HUES6 (cell line): Measurements from ENCODE around the gene TBL2.
"Not testable (repeated sequence)": the region's sequence is repeated elsewhere in the genome, so short reads cannot be mapped to it uniquely, and the experiment has no call there.

Source experiments
- H3K27ac ChIP-seq: 2 replicates; pipeline ENCODE4 v1.7.0; 2013; ENCODE audit warnings: low read depth, mild to moderate bottlenecking, low read length, inconsistent platforms
- H3K27me3 ChIP-seq: 2 replicates; pipeline ENCODE4 v1.6.1; 2013; ENCODE audit warnings: low read length; ENCODE audit not compliant: control insufficient read depth, insufficient read depth
- H3K36me3 ChIP-seq: 2 replicates; pipeline ENCODE4 v1.6.1; 2013; ENCODE audit warnings: low read length; ENCODE audit not compliant: control insufficient read depth, insufficient read depth
- H3K4me1 ChIP-seq: 2 replicates; pipeline ENCODE4 v1.6.1; 2013; ENCODE audit warnings: low read length; ENCODE audit not compliant: control insufficient read depth, insufficient read depth
- H3K4me3 ChIP-seq: 2 replicates; pipeline ENCODE4 v1.5.1; 2013; ENCODE audit warnings: low read depth, low read length
- H3K9ac ChIP-seq: one replicate; pipeline ENCODE4 v1.6.1; 2013; ENCODE audit warnings: mild to moderate bottlenecking, low read length
- H3K9me3 ChIP-seq: 2 replicates; pipeline ENCODE4 v1.6.1; 2013; ENCODE audit warnings: low read depth, low read length; ENCODE audit not compliant: control insufficient read depth, insufficient read depth

TBL2 gene

GRCh38 chr7:73585196-73585595 is 6.8 kb upstream of the TBL2 start:
- Histone ChIP-seq H3K27me3 (peaks cover 55% of the 10 kb centered on the region), H3K9me3 (no peaks in the 10 kb centered on the region), H3K9ac (no peak overlapping the region), H3K27ac (no peak overlapping the region), H3K36me3 (no peaks in the 10 kb centered on the region), H3K4me1 (no peaks in the 10 kb centered on the region; the same call in 1 of the 2 replicates), H3K4me3 (no peak overlapping the region)

GRCh38 chr7:73582664-73583202 is 4.4 kb upstream of the TBL2 start:
- H3K9ac ChIP-seq = no peak overlapping the region

DNA sequence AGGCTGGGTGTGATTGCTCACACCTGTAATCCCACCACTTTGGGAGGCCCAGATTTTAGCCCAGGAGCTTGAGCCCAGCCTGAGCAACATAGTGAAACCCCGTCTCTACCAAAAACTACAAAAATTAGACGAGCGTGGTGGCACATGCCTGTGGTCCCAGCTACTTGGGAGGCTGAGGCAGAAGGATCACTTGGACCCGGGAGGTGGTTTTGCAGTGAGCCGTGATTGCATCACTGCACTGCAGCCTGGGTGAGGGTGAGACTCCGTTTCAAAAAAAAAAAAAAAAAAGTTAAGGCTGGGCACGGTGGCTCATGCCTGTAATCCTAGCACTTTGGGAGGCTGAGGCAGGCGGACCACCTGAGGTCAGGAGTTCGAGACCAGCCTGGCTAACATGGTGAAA is 2.6 kb upstream of the TBL2 start:
- not testable (repeated sequence) for H3K36me3 ChIP-seq, H3K9me3 ChIP-seq, H3K9ac ChIP-seq, H3K4me1 ChIP-seq, H3K27ac ChIP-seq, H3K4me3 ChIP-seq
- peaks cover 59% of the 10 kb centered on the region for H3K27me3 ChIP-seq

More at GRCh38 chr7:73582664-73583202, 4.4 kb upstream of the TBL2 start:
- Histone ChIP-seq H3K4me3 (no peak overlapping the region), H3K4me1 (peaks cover under 1% of the 10 kb centered on the region; the same call in 1 of the 2 replicates), H3K27me3 (peaks cover 65% of the 10 kb centered on the region), H3K9me3 (no peaks in the 10 kb centered on the region), H3K36me3 (no peaks in the 10 kb centered on the region), H3K27ac (no peak overlapping the region)

DNA sequence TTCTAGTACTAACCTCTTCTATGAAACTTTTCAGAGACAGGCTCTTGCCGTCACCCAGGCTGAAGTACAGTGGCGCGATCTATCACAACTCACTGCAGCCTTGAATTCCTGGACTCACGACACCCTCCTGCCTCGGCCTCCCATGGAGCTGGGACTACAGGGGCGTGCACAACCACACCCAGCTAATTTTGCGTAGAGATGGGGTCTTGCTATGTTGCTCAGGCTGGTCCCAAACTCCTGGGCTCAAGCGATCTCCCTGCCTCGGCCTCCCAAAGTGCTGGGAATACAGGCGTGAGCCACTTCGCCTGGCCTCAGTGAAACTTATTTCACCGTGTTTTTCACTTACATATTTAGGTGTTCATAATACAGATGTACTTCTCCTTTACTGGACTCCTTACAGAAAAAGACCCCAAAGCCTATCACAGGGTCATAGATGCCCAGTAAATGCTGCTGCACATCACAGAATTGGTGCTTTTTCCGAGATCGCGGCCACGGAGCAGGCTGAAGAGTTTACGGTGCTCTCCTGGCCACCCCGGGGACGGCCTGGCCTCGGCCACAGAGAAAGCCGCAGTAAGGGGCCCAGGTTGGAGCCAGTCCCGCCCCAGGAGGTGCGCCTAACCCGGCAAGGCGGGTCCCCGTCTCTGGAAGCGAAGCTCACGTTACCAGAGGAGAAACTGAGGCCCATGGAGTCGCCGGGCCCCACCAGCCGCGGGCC is 595 bp downstream of the TBL2 start:
- Histone ChIP-seq H3K4me3 (peak overlapping the region; percentile 73), H3K9me3 (no peaks in the 10 kb centered on the region), H3K27ac (peak overlapping the region; percentile 67; the same call in 1 of the 2 replicates), H3K36me3 (peaks cover 21% of the 10 kb centered on the region), H3K27me3 (peaks cover 36% of the 10 kb centered on the region), H3K4me1 (peaks cover 3% of the 10 kb centered on the region; the same call in 1 of the 2 replicates), H3K9ac (peak overlapping the region; percentile 83)

DNA sequence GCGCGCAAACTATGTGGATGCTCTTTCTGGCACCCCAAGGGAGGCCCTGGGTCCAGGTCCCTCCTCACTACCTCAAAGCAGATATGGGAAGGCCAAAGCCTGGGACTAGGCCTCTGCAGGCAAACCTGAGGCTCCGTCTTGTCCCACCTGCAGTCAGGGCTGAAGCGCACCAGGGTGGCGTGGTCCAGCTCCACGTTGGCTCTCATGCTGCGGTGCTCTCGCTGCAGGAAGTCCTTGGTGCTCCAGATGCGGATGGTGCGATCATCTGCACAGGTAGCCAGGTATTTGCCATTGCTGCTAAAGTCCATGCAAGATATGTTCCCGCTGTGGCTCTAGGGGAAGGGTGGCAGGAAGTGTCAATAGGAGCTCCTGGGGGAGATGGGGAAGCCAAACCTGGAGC is 4.6 kb downstream of the TBL2 start:
- Histone ChIP-seq H3K4me3 (no peak overlapping the region), H3K27ac (no peak overlapping the region), H3K9me3 (no peaks in the 10 kb centered on the region), H3K36me3 (peaks cover 55% of the 10 kb centered on the region), H3K4me1 (0 out of 2 replicates have a peak, but pooled peaks cover 3% of the 10 kb centered on the region), H3K9ac (no peak overlapping the region), H3K27me3 (peaks cover 6% of the 10 kb centered on the region; the same call in 1 of the 2 replicates)

- H3K36me3 ChIP-seq = peaks cover 55% of the 10 kb centered on the region
- no peak overlapping the region for H3K27ac ChIP-seq
- H3K4me3 ChIP-seq = no peak overlapping the region
- H3K9me3 ChIP-seq = no peaks in the 10 kb centered on the region
- H3K27me3 ChIP-seq = peaks cover 6% of the 10 kb centered on the region; the same call in 1 of the 2 replicates
- no peak overlapping the region for H3K9ac ChIP-seq
- 0 out of 2 replicates have a peak, but pooled peaks cover 3% of the 10 kb centered on the region for H3K4me1 ChIP-seq
Observed at GRCh38 chr7:73573276-73573675, 5.1 kb downstream of the TBL2 start.

GRCh38 chr7:73572767-73573186 is 5.6 kb downstream of the TBL2 start:
- Histone ChIP-seq H3K4me1 (0 out of 2 replicates have a peak, but pooled peaks cover 3% of the 10 kb centered on the region), H3K9me3 (no peaks in the 10 kb centered on the region), H3K27me3 (peaks cover 4% of the 10 kb centered on the region; the same call in 1 of the 2 replicates), H3K36me3 (peaks cover 55% of the 10 kb centered on the region), H3K4me3 (no peak overlapping the region), H3K27ac (no peak overlapping the region), H3K9ac (no peak overlapping the region)

GRCh38 chr7:73570977-73571376 is 7.4 kb downstream of the TBL2 start:
- Histone ChIP-seq H3K27me3 (no peaks in the 10 kb centered on the region), H3K27ac (no peak overlapping the region), H3K36me3 (peaks cover 55% of the 10 kb centered on the region), H3K4me1 (no peaks in the 10 kb centered on the region), H3K9me3 (no peaks in the 10 kb centered on the region), H3K4me3 (no peak overlapping the region), H3K9ac (no peak overlapping the region)

DNA sequence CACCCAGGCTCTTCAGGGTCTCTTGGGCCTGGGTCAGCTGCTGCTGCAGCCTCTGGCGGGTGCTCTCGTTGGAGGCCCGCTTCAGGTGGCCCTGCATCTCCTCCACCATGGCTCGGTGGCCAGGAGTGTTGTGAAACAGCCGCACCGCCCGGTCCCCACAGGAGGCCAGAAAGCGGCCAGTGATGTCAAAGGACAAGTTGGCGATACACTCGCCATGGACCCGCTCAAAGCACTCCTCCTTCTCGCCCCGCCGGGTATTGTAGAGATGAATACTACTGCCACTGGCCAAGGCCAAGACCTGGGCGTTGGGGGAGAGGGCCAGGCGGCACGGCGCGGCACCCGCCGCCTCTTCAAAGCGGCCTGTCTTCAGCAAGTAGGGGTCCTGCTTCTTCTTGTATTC is 7.9 kb downstream of the TBL2 start:
- H3K27me3 ChIP-seq = no peaks in the 10 kb centered on the region
- peaks cover 55% of the 10 kb centered on the region for H3K36me3 ChIP-seq
- H3K4me3 ChIP-seq = no peak overlapping the region
- no peak overlapping the region for H3K9ac ChIP-seq
- H3K9me3 ChIP-seq = no peaks in the 10 kb centered on the region
- H3K27ac ChIP-seq = no peak overlapping the region
- no peaks in the 10 kb centered on the region for H3K4me1 ChIP-seq

DNA sequence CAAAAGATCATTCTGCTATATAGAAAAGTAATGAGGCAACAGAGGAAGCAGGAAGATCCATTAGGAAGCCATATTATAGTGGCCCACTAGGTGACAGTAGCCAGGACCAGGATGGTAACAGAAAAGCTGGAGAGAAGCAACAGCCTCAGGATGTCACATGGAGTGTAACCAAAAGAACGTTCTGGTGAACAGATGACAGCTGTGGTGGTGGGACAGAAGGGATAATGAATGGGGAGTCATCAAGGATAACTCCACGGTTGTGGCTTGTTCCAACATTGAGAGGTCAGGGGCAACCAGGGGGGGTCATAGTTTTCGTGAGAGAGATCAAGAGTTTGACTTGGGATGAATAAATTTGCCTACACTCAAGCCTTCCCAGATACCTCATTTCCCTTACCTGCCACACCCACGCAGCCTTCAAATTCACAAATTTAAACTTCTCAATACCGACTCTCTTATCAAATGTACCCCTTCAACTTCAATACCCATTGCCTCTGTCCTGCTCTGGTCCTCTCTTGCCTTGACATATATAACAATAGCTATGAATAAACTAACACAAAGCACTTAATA is 9.3 kb downstream of the TBL2 start:
- Histone ChIP-seq H3K36me3 (peaks cover 47% of the 10 kb centered on the region), H3K4me1 (no peaks in the 10 kb centered on the region), H3K4me3 (no peak overlapping the region), H3K27ac (no peak overlapping the region), H3K27me3 (no peaks in the 10 kb centered on the region), H3K9me3 (no peaks in the 10 kb centered on the region), H3K9ac (no peak overlapping the region)
